Activated CD4-positive, alpha-beta T cell treated with anti-CD3 and anti-CD28 coated beads, Interleukin-2, amount 50 U/mL, for 16 hours (primary cell): ENCODE data around the gene SCFD2.

Experiments used
- DNase-seq: peaks from one replicate; pipeline ENCODE4 v3.0.0-alpha.2; 2020

Gene SCFD2

GRCh38 chr4:52911684-52912294, 454.1 kb downstream of the SCFD2 start:
- DNase-seq, result peak; percentile 76

GRCh38 chr4:52910115-52910514, 455.7 kb downstream of the SCFD2 start:
- DNase-seq, result no peak

- DNase-seq, result no peak
Measured at GRCh38 chr4:52907510-52907909, 458.4 kb downstream of the SCFD2 start.

GRCh38 chr4:52904421-52904820, 461.4 kb downstream of the SCFD2 start:
- DNase-seq, result no peak

DNA sequence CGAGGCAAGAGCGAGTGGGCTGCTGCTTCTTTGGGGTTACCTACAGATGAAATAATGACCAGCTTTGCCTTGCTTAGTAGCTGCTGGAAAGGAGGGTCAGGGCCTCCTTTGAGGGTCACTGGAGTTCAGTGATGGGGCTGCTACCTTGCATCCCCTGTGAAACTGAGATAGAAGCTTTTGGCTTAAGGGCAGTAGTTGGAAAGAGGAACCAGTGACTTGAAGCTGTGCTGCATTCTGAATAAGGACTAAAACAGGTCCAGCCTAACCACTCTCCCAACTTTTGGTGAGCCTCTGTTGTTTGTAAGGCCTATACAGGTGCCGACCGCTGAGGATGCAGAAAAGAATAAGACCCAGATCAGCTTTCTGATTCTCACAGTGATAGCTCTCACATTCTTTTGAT, 462.6 kb downstream of the SCFD2 start:
- DNase-seq, result no peak

DNA sequence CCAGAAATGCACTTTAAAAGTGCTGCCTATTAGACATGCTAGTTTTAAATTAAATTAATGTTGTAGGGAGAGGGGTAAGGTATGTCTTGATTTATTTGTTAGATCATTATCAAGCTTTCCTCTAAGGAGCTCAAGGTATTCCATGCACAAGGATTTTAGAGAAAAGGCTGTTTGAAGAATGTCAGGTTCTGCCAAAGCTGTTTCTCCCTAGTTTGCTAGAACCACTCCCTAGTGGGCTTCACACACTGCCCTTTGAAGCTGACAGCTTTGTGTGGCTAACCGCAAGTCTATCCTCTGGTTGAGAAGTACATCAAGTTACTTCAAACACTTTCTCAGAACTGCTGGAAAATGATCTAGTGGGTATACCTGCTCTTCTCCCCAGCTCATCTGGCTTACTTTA, 471.4 kb downstream of the SCFD2 start:
- no peak for DNase-seq

GRCh38 chr4:52892880-52893279, 473.0 kb downstream of the SCFD2 start:
- DNase-seq, result no peak

DNA sequence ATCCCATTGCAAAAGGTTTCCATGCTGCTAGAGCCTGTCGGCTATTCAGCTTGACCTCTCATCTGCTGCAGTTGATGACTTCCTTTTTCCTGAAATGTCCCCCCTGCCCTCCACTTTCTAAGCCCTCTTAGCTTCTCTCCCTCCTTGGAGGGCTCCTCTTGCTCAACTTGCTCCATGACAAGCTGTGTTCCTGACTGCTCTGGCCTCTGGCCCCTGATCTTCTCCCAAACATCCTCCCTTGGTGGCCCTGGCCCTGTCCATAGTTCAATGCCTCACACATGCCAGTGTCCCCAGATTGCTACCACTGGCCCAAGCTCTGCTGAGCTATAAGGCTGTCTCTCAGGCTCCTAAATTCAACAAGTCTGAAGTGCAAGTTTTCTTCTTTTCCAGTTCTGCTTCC, 474.1 kb downstream of the SCFD2 start:
- DNase-seq, result no peak

DNA sequence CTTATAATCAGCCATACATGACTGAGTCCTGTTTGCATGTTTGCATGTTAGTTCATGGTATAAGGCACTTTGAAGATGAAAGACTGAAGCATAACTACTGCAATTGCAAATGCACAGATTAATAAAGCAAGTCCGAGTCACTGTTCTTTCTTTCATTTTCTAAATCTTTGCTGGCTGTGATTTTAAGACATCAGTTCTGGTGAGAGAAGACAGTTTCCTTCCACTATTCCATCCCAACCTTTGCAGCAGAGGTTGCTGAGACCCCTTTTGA, 475.4 kb downstream of the SCFD2 start:
- peak; percentile 18 for DNase-seq

DNA sequence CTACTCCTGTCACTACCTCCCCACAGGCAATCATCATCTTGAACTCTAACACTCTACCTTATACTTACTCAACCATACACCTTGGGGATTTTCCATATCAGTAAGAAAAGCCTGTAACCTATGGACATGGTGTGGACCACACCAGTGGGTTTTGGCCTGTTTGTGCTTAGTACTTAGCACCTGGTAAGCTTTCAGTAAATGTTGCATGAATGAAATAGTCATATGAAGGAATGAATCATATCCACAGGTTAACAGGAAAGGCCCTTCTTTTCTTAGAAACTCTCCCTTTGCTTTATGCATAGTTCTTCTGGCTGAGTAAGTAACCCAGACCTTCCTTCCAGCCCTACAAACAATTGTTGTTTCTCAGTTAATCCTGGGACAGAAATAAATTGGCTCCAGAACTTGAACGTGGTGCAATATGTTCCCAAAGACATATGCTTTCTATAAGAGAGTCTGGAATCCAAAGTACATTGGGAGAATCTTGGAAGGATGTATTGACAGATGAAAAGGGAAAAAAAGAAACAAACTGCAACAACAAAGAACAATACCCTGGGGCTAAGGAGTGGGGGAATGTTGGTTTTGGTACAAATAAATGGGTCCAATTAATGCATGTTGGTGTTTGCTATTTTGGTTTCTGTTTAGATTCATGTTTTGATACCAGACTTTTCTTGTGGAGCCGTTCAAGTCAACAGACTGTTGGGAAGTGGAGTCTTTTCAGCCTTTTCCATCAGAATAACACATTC, 475.9 kb downstream of the SCFD2 start:
- DNase-seq, result peak; percentile 68

DNA sequence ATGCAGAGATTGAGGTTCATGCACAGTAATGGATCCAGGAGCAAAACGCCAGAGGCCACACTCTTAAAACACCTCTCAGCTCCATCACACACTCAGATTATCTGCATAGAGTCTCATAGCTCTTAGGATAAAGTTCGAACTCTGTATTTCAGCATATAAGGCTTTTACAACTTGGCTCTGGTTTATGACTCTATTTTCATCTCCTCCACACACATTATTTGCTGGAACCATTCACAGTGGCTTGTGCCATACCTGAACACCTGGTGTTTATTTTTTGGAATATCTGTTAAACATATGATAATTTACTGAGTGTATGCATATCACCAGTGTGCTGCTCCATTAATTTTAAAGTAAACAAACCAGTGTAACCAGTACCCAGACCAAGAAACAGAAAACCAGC, 476.5 kb downstream of the SCFD2 start:
- DNase-seq, result no peak

DNA sequence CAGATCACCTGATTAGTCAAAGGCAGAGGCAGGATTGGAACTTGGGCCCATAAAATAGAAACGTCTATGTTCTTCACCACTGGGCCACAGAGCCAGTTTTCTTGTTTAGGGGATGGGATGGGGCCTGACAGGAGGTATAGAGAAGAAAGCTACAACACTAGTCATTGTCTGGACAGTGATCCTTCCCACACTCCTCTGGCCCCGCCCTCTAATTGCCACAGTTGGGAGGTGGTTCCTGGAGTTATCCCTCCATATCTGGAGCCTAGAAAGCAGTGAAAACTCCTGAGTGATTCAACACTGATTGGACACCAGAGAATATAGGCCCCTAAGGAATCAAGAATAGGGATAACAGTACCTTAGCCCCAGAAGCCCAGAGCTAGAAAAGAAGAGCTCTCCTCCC, 480.9 kb downstream of the SCFD2 start:
- no peak for DNase-seq

DNA sequence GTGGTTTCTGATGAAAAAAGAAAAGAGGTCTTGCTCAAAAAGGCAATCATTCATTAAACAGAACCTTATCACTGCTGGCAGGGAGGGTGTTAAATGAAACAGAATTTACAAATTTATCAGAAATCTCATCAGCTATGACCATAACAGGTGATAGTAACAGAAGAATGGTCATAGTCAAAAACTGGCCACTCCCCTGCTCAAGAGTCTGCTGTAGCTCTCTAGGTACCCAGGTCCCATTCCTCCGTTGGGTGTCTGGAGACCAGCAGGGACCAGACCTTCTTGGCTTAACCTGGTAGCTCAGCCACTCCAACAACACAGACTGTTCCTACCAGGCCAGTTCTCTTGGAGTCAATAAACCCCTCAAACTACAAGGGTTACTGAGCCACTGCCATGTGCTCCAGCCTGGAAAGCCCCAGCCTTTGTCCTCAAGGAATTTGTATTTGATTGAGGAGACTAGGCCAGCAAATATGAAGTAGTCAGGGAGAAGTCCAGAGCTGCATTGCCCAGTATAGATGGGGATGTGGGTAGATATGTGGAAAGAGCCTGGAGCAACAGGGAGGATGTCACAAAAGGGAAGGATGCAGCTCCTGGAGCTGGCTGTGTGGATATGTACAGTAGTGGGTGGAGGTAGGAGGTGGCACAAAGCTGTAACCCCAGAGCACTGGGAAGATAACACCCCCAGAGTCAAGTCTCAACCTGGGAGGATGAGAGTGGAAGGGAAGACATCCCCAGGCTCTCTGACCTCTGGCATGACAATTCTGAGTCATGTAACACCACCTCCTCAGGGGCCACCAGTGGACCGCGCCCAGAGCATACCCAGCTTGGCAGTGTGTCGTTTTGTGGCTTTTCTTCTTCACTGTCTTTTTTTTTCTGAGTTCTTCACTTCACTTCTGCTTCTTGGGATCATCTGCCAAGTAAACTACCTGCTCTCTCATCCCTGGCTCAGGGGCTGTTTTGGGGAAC, 481.9 kb downstream of the SCFD2 start:
- no peak for DNase-seq

DNA sequence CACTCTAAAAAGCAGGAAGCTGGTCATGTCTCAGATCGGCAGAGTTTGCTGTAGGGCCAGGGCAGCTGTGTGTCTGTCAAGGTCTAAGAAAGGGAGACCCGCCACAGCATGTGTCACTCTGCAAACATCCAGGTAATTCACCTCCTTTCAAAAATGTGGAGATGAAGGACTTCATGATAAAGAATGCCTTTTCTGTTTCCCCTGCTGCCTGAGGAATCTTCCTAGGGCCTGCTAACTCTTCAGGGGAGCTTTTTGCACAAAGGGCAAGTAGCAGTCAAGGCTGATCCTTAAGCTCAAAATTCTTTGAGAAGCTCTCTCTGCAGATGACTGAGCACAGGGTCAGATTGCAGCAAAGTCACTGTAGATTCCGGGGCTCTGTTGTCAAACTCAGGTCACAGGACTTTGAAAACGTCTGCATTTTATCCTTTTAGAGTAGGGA, 482.7 kb downstream of the SCFD2 start:
- no peak for DNase-seq

GRCh38 chr4:52880994-52881393, 484.9 kb downstream of the SCFD2 start:
- DNase-seq, result no peak

DNA sequence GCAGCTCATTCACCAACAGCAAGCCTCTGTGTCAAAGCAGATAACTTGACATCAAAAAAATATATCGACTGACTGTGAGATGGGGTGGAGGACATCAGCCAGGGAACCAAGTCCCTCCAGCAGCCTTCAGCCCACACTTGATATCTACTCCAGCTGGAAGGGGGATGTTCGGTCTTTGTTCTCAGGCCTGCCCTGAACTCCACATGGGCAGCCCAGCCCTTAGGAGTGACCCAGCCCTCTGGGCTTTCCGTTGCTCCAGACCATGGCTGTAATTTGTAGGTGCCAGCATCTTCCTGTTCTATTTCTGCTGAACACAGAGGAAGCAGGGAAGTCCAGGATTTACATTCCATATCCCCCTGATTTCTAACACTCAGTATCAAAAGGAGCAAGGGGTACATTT, 486.4 kb downstream of the SCFD2 start:
- no peak for DNase-seq

DNA sequence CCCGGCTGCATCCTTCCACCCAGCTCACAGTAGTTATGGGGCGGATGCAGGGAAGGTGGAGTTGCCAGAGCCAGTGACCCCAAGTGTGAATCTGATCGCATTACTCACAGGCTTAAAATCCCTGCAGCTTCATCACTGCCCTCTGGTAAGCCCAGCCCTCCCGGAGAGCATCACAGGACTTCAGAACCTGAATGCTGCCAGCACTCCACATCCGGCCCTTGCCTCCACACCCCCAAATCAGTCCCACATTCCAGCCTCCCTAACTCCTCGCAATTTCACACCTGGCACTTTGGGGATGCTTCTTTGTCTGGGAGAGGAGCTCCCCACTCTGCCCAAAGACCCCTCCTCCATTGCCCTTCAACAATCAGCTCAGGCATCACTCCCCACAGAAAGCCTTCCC, 488.2 kb downstream of the SCFD2 start:
- no peak for DNase-seq

- DNase-seq, result no peak
Measured at GRCh38 chr4:52877036-52877435, 488.8 kb downstream of the SCFD2 start.

DNA sequence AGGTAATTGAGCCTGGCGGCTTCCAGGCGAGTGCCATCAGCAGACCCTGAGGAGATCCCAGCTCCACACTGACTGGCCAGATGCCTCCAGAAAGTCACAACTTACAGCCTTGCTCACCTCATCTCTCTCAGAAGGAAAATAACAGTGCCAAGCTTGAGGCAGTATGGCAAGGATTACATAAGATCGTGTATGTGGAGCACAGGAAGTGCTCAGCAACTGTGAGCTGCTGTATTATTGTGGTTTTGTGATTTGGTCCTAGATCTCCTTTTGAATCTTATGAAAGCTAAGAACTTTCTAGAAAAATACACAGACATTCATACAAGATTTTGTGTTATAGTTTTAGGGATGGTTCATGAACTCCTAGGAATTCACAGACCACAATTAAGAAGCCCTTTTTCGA, 489.8 kb downstream of the SCFD2 start:
- DNase-seq, result no peak

GRCh38 chr4:52874948-52875347, 490.9 kb downstream of the SCFD2 start:
- no peak for DNase-seq

GRCh38 chr4:52873861-52874343, 492.0 kb downstream of the SCFD2 start:
- DNase-seq, result no peak

- no peak for DNase-seq
Measured at GRCh38 chr4:52873191-52873590, 492.7 kb downstream of the SCFD2 start.

GRCh38 chr4:52870225-52870624, 495.6 kb downstream of the SCFD2 start:
- no peak for DNase-seq

DNA sequence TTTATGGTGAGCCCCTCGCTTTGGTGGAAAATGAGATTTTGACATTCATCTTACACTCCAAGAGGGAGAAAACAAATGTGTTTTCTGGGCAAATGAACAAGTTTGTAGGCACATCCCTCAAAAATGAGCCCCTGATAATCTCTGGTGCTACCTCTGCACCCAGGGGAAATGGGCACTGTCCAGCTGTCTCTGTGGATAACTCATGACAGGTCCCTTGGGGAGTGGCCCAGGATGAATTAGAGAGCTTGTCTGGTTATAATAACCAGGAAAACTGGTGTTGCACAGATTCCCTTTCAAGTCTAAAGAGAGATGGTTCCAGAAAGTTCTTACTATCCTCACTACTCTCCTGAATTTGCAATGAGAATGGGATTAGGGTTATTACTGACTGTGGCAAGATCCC, 496.2 kb downstream of the SCFD2 start:
- no peak for DNase-seq
